Measurements from ENCODE around the gene GRK5.
"Not testable (repeated sequence)": the region's sequence is repeated elsewhere in the genome, so short reads cannot be mapped to it uniquely, and the experiment has no call there.

The GRK5 gene

GRCh38 chr10:119274519-119275045, 67.2 kb downstream of the GRK5 start:
- DNase-seq (ENCODE audit: low read depth in 2 of 2) = no peak

- no peak for DNase-seq (ENCODE audit: low read depth in 2 of 2)
Measured at GRCh38 chr10:119275085-119275484, 67.7 kb downstream of the GRK5 start.

GRCh38 chr10:119276194-119276593, 68.8 kb downstream of the GRK5 start:
- not testable (repeated sequence) for DNase-seq (ENCODE audit: low read depth in 2 of 2)

GRCh38 chr10:119278126-119278709, 70.8 kb downstream of the GRK5 start:
- no peak for DNase-seq (ENCODE audit: low read depth in 2 of 2)

DNA sequence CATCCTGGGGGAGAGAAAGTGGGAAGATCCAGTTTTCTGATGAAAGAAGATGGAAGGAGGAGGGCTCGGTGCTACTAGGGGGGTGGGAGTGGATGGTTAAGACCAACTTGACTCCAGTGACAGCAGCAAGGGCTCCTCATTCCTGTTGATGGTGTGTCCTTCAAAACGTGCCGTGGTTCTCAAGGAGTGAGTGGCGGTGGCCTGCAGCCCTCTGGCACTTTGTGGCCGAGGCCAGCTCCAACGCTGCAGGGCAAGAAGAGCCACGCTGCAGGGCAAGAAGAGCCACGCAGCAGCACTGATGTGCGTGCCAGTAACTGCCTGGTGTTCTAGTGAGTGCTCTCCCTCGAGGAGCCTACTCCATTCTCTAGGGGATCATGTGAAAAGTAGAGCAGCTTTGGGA, 72.1 kb downstream of the GRK5 start:
- no peak for DNase-seq (ENCODE audit: low read depth in 2 of 2)

- DNase-seq (ENCODE audit: low read depth in 2 of 2) = no peak
Measured at GRCh38 chr10:119281581-119282071, 74.3 kb downstream of the GRK5 start.

- no peak for DNase-seq (ENCODE audit: low read depth in 2 of 2)
Measured at GRCh38 chr10:119282446-119282845, 75.1 kb downstream of the GRK5 start.

DNA sequence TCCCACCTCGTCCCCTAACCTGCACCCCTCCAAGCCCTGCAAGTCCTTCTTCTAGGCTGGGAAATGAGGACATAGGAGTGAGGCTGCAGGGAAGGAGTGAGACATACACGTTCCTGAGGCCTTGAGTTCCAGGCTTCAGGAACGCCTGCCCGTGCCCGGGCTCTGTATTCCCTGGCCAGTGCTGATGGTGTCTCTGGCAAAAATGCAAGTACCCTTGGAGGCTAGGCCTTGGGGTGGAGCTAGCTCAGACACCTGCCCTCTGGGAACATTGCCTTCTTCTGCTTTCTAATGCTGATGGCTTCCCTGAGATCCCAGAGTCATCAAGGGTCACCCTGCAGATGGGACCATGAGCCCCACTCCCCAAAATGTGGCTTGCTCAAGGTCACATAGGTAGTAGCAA, 76.0 kb downstream of the GRK5 start:
- DNase-seq (ENCODE audit: low read depth in 2 of 2) = no peak

DNA sequence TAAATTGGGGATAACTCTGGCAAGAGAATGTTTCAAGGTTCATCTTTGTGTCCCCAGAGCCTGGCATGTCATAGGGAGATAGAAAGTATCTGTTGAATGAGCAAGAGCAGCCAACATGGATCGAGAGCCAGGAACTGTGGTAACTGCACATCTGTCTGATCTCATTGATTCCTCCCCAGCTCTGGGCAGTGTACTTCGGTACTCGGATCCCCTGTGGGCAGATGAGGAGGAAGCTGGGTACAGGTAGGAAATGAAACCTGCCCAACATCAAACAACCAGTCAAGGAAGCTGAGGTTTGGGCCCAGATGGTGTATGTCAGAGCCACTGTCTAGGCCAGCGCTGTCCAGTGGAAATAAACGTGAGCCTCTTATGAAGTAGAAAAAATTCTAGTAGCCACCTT, 76.4 kb downstream of the GRK5 start:
- DNase-seq (ENCODE audit: low read depth in 2 of 2) = no peak

- no peak for DNase-seq (ENCODE audit: low read depth in 2 of 2)
Measured at GRCh38 chr10:119284679-119285096, 77.3 kb downstream of the GRK5 start.

DNA sequence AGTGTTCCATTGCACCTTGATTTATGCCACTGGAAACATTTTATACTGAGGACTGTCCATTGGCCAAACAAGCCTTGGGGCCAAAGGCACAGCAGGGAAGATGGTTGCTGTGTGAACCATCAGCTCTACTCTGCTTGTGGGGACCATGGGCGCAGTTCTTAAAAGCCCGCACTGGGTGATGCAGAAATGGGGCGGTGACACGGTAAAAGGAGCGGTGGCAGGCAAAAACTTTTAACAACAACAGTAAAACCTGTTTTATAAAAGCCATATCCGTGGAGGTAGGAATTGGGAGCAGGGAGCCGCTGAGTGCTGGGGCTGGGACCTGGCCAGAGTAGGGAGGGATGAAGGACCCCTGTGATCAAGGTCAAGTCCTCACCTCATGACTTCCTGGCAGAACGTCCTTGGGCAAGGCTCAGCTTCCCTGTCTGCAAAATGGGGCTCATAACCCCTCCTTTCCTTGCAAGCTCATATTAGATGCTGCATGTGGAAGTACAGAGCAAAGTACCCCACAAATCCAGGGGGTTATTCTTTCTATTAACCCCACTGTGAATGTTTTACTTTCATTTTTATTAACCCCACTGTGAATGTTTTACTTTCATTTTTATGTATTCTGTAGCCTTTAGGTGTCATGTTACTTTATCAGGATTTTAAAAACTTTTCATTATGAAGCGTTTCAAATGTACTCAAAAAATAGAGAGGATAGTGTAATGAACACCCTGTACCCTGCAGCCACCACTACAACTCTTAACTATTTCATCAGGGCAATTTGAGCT, 78.3 kb downstream of the GRK5 start:
- DNase-seq (ENCODE audit: low read depth in 2 of 2) = no peak

- DNase-seq (ENCODE audit: low read depth in 2 of 2) = no peak
Measured at GRCh38 chr10:119286516-119286915, 79.1 kb downstream of the GRK5 start.

- no peak for DNase-seq (ENCODE audit: low read depth in 2 of 2)
Measured at GRCh38 chr10:119286983-119287633, 79.7 kb downstream of the GRK5 start.

DNA sequence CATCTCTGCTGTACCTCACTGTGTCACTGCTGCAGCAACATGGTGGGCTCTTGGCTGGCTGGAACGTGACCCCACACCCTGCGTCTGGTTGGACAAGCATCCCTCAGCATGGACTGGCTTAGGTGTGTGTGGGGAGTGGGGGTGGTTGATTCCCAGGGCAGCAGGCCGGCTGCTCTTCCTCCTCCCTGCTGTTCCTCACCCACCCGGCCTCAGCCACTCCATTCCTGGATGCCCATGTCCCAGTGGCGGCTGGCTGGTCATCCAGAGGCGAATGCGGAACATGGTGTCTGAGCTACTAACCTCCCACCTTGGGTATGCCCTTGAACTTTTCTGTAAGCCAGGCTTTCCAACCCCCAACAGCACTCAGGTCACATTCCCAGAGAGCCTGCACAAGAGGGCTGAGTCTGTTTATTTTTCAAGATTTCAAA, 81.2 kb downstream of the GRK5 start:
- no peak for DNase-seq (ENCODE audit: low read depth in 2 of 2)

GRCh38 chr10:119289227-119289920, 82.0 kb downstream of the GRK5 start:
- DNase-seq (ENCODE audit: low read depth in 2 of 2) = no peak

DNA sequence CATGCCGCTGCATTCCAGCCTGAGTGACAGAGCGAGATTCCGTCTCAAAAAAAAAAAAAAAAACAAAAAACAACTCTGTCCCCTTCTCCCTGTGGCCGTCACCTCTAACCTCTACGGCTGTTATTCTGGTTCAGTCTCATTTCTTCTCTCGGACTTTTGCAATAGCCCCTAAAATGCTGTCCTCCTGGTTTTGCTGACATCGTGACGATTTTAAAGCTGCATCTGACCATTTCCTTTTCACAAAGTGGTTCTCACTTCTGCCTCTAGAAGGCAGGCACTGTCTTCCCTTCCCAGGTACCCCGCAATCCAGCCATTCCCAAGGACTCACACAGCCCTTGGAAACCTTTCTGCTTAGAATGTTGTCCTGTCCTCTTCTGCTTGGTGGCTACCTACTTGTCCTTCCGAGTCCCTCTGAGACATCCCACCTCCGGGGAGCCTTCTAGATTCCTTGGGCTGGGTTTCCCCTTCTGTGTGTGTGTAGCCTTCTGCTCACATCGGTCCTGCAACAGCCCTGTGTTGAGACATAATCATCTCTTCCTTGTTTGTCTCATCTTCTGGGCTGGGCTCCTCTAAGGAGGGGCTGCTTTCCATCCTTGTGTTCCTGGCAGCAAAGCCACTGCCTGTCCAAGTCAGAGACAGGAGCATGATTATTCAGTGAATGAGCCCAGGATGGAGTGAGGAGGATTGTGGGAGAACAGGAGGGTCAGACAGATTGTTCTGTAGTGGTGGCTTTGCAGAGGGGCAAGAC, 83.1 kb downstream of the GRK5 start:
- no peak for DNase-seq (ENCODE audit: low read depth in 2 of 2)

DNA sequence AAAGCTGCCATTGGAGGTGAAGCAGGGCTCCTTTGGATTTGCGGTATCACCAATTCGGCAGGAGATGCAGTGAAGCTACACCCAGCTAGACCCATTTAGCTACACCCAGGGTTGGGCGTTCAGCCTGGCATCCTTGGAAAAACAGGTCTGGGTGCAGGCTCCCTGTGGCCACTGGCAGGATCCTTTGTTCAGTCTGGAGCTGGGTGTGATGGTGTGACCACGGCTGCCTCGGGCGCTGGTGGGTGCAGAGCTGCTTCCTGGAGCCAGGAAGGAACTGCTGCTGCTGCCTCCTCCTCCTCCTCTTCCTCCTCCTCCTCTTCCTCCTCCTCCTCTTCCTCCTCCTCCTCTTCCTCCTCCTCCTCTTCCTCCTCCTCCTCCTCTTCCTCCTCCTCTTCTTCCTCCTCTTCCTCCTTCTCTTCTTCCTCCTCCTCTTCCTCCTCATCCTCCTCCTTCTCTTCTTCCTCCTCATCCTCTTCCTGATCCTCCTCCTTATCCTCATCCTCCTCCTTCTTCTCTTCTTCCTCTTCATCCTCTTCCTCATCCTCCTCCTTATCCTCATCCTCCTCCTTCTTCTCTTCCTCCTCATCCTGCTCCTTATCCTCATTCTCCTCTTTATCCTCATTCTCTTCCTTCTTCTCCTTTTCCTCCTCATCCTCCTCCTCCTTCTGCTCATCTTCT, 84.0 kb downstream of the GRK5 start:
- DNase-seq (ENCODE audit: low read depth in 2 of 2) = no peak

DNA sequence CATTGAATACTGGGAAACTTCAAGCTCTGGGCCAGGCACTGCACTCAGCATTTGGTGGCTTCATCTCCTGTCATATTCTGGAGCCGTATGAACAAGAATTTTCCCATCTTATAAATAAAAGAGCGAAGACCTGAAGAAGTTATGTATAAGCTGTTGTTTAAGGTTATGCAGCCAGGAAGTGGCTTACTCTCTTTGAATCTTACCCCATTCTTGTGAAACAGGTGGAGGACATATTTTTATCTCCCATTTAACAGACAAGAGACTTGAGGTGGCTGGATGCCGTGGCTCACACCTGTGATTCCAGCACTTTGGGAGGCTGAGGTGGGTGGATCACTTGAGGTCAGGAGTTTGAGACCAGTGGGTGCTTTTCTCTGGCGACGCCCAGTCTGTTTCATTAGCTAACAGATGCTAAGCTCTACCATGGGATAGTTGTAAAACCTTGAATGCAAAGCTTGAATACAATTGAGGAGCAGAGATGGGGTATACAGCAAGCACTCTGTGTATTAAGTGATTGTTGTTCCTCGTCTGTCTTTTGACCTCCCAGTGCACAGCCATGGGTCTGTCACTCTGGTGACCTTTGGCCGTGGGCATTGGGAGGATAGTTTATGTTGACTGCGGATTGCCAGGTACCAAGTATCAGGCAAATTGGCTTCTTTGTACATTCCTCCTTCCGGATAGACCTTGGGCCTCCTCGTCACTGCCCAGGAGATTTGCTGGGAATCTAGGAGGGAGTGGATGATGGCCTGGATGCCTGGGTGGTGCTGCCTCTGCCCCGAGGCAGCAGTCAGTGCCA, 85.8 kb downstream of the GRK5 start:
- no peak for DNase-seq (ENCODE audit: low read depth in 2 of 2)

DNA sequence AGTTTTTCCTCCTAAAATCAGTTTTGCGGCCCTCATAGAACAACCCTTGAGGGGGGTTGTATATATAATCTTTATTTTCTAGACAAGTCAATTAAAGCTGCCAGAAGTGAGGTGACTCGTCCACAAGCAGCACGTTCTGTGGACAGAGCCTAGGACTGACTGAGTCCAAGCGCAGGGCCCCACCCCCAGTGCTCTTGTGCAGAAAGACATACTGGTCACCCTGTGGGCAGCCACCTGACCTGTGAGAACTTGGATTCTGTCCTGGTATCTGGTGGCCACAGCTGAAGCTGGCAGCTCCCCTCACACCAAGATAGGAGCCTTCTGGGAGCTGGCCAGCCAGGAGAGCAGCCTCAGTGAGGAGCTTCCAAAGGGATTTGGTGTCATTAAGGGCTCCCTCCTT, 89.3 kb downstream of the GRK5 start:
- no peak for DNase-seq (ENCODE audit: low read depth in 2 of 2)

Data from stimulated activated CD8-positive, alpha-beta memory T cell treated with anti-CD3 and anti-CD28 coated beads, Interleukin-7, amount 100 ng/mL, for 4 hours (primary cell).